GM12878 (cell line): ENCODE measurements around the gene LRRK1. TPM values are rescaled to one million over a fixed set of nuclear protein-coding genes. Genes with fewer than 3 reads are reported as not detected.

Source experiments
- ATAC-seq: fragments of 200-7000 bp; cut with Tn5 transposase; 3 replicates; pipeline ENCODE4 v1.9.1; 2020; ENCODE audit warnings: mild to moderate bottlenecking, moderate library complexity
- BruUV-seq: library from RNA; stranded (reverse); fragments of 400-500 nt; replicated peaks from 2 replicates; lab custom pipeline; 2021; lab: Mats Ljungman, UMichigan
- CTCF ChIA-PET: fragments of 300-600 bp; sonication (Branson Sonifier 250); formaldehyde crosslinking; extraction: SDS; loops from one replicate; lab custom pipeline; 2021; ENCODE audit warnings: inconsistent platforms; lab: Yijun Ruan, JAX
- POLR2A ChIA-PET: fragments of 350-600 bp; formaldehyde crosslinking; extraction: SDS; loops from one replicate; lab custom pipeline; 2021; ENCODE audit warnings: inconsistent platforms; lab: Charles Lee
- RAD21 ChIA-PET: fragments of 300-600 bp; sonication (Branson Sonifier 250); formaldehyde crosslinking; loops from one replicate; lab custom pipeline; 2023; ENCODE audit warnings: antibody characterized with exemption; ENCODE audit not compliant: unreplicated experiment; lab: Charles Lee
- SMC1A ChIA-PET: fragments of 300-600 bp; sonication (Branson Sonifier 250); formaldehyde crosslinking; loops from one replicate; lab custom pipeline; 2023; ENCODE audit not compliant: unreplicated experiment, uncharacterized antibody; lab: Charles Lee
- DNase-seq: peaks from one replicate; pipeline ENCODE4 v3.0.0-alpha.2; 2011; ENCODE audit warnings: low read depth, low spot score
- FAIRE-seq: peaks from 3 replicates; lab custom pipeline; 2011; peaks lifted over from hg19 to GRCh38; lab: Jason Lieb, UNC
- H2AFZ ChIP-seq: 2 replicates; pipeline ENCODE4 v1.6.0; 2011; ENCODE audit warnings: low read depth, low read length, control low read depth; ENCODE audit not compliant: control insufficient read depth
- H3K27ac ChIP-seq: 2 replicates; pipeline ENCODE4 v1.5.1; 2011; ENCODE audit warnings: control low read depth; ENCODE audit not compliant: control insufficient read depth, insufficient read depth
- H3K27me3 ChIP-seq, 2 experiments: replicated peaks in 1 of 2; 2 replicates each; pipeline versions ENCODE4 v1.6.0 to v1.6.1; 2011; ENCODE audit warnings: low read length in 1 of 2; ENCODE audit not compliant: control insufficient read depth in 2 of 2, insufficient read depth in 2 of 2
- H3K36me3 ChIP-seq, 2 experiments: 2 replicates each; pipeline ENCODE4 v1.5.1; 2011; ENCODE audit warnings: low read length in 1 of 2; ENCODE audit not compliant: control insufficient read depth in 2 of 2, insufficient read depth in 2 of 2
- H3K4me1 ChIP-seq: 2 replicates; pipeline ENCODE4 v1.6.1; 2011; ENCODE audit warnings: mild to moderate bottlenecking, low read length, moderate library complexity, mixed read lengths; ENCODE audit not compliant: control insufficient read depth, insufficient read depth
- H3K4me2 ChIP-seq: 2 replicates; pipeline ENCODE4 v1.6.0; 2011; ENCODE audit warnings: control low read depth; ENCODE audit not compliant: control insufficient read depth, insufficient read depth
- H3K4me3 ChIP-seq: fragments of 200-600 bp; sonication (generic); 2 replicates; pipeline ENCODE4 v1.5.1; 2016
- H3K79me2 ChIP-seq: 2 replicates; pipeline ENCODE4 v1.6.0; 2011; ENCODE audit warnings: low read length; ENCODE audit not compliant: control insufficient read depth, insufficient read depth
- H3K9ac ChIP-seq: 2 replicates; pipeline ENCODE4 v1.8.0; 2011; ENCODE audit warnings: low read length, control low read depth, mixed read lengths; ENCODE audit not compliant: control insufficient read depth, insufficient read depth
- H3K9me3 ChIP-seq: replicated peaks from 3 replicates; pipeline ENCODE4 v1.5.1; 2011; ENCODE audit warnings: mild to moderate bottlenecking, low read length; ENCODE audit not compliant: control insufficient read depth, insufficient read depth
- H4K20me1 ChIP-seq: 2 replicates; pipeline ENCODE4 v1.6.0; 2011; ENCODE audit not compliant: control insufficient read depth, insufficient read depth
- IKZF1 ChIP-seq: fragments of 450-650 bp; conservative IDR thresholded peaks from 2 replicates; pipeline ENCODE4 v1.6.1; 2017; ENCODE audit warnings: antibody characterized with exemption, mild to moderate bottlenecking
- NR2F1 ChIP-seq: fragments of 450-650 bp; conservative IDR thresholded peaks from 2 replicates; pipeline ENCODE4 v1.6.1; 2017; ENCODE audit warnings: mild to moderate bottlenecking
- PML ChIP-seq: IDR thresholded peaks from 2 replicates; pipeline ENCODE4 v1.6.1; 2012; ENCODE audit warnings: low read length, inconsistent platforms
- SPI1 ChIP-seq: IDR thresholded peaks from 2 replicates; pipeline ENCODE4 v1.6.1; 2011; ENCODE audit warnings: low read depth, mild to moderate bottlenecking, low read length, moderate library complexity, borderline replicate concordance; ENCODE audit not compliant: insufficient read depth
- WGBS: methylation state at CpG from one replicate; pipeline ENCODE4 v1.1.6; 2016; ENCODE audit warnings: low lambda C conversion rate; ENCODE audit not compliant: insufficient replicate concordance, insufficient coverage; ENCODE audit errors: missing lambda C conversion rate; 5-methylcytosine and 5-hydroxymethylcytosine counted together
- in situ Hi-C: fragments of 300-500 bp; cut with MboI; formaldehyde crosslinking; loops from 9 replicates; pipeline ENCODE4 v1.14.3; 2018; ENCODE audit warnings: mixed read lengths
- intact Hi-C: fragments of 100-400 bp; cut with micrococcal nuclease; formaldehyde crosslinking; loops from one replicate; pipeline ENCODE4 v1.14.2; 2022; ENCODE audit not compliant: unreplicated experiment
- polyA plus RNA-seq, 11 experiments: library from polyadenylated mRNA; depleted of rRNA in 4 of 11; unstranded in 6 of 11; stranded (reverse) in 5 of 11; fragments of >200 nt; fragmentation: Nextera tagmentation in 4 of 11; fragmentation: Illumina TruSeq in 1 of 11; extraction: Ambion mirVana in 4 of 11; extraction: Trizol in 1 of 11; gene quantifications; 1 replicate in 1 of 11; 2 replicates in 10 of 11; pipeline versions ENCODE4 v1.2.1 to v1.2.3, GENCODE V29; 2011 to 2016; ENCODE audit warnings: inconsistent platforms in 2 of 11, missing spikeins in 2 of 11, low read depth in 1 of 11
- total RNA-seq, 4 experiments: library from RNA; depleted of rRNA in 3 of 4; stranded (reverse); fragments of >200 nt in 3 of 4; fragmentation: Illumina TruSeq in 1 of 4; extraction: Trizol in 1 of 4; gene quantifications; 2 replicates each; pipeline versions ENCODE4 v1.2.1 to v1.2.3, GENCODE V29; 2013 to 2021

LRRK1 gene
- total and polyA plus RNA-seq, 10 of the 15 experiments (the other 5 are each of a cell fraction or from before 2014, with no cell fraction given): 2.2 to 58.3 (median 17.9) TPM

GRCh38 chr15:100958326-100959065, 39.3 kb downstream of the LRRK1 start:
- peak; percentile 87 for ATAC-seq
- ChIA-PET POLR2A (interaction anchor here (1.0 to 1.3 kb wide), 4 partner anchors 10 to 35 kb away, joined by 3 to 6 read pairs (median 5); no protein-coding TSS in a partner anchor), RAD21 (interaction anchor here (1.3 to 1.9 kb wide), 4 partner anchors 11 to 40 kb away, joined by 5 to 15 read pairs (median 6); no protein-coding TSS in a partner anchor), CTCF (interaction anchor here (0.7 to 3.2 kb wide), 7 partner anchors 9 to 49 kb away, joined by 3 to 22 read pairs (median 5); partner anchors contain the start of gene LRRK1), SMC1A (interaction anchor here (1.0 to 1.9 kb wide), 5 partner anchors 9 to 41 kb away, joined by 3 to 9 read pairs (median 3); no protein-coding TSS in a partner anchor)
- TF ChIP-seq NR2F1 (peak; percentile 44; the same call in 1 of the 2 replicates), PML (no peak), IKZF1 (0 out of 2 replicates have a peak, but pooled peaks have one; percentile 19), SPI1 (peak; percentile 39; the same call in 1 of the 2 replicates)
- Histone ChIP-seq H3K27ac (peak overlapping the region; percentile 17), H2AFZ (0 out of 2 replicates have a peak overlapping the region, but pooled peaks have one; percentile 12), H3K9ac (no peak overlapping the region), H3K79me2 (peaks cover 43% of the 10 kb centered on the region), H4K20me1 (no peaks in the 10 kb centered on the region), H3K27me3 (no peaks in the 10 kb centered on the region), H3K4me3 (no peak overlapping the region), H3K36me3 (peaks cover 2 to 3% of the 10 kb centered on the region in 2 experiments), H3K4me1 (peaks cover 10% of the 10 kb centered on the region), H3K9me3 (no peaks in the 10 kb centered on the region; the same call in 1 of the 3 replicates), H3K4me2 (peak overlapping the region; percentile 54; the same call in 1 of the 2 replicates)
- no peak for DNase-seq
- no TSS peak for BruUV-seq
- in situ Hi-C loops (no loop called here), intact Hi-C loops (no loop called here)
- 56% methylated on average over 10 of the region's 10 CpGs for WGBS
- no peak for FAIRE-seq
